SK-N-MC (cell line): ENCODE measurements around the gene TRAF6.

ENCODE experiments used
- EZH2 ChIP-seq: fragments of 200-600 bp; sonication (generic); IDR thresholded peaks from one replicate; pipeline ENCODE4 v1.6.1; 2017; ENCODE audit warnings: antibody characterized with exemption
- POLR2AphosphoS5 ChIP-seq: IDR thresholded peaks from 2 replicates; pipeline ENCODE4 v1.6.1; 2012; ENCODE audit warnings: mild to moderate bottlenecking, low read depth, low read length, borderline replicate concordance

GRCh38 chr11:36499315-36499714 lies 10.8 kb downstream of the TRAF6 start:
- no peak for TF ChIP-seq EZH2
- no peak for TF ChIP-seq POLR2AphosphoS5
